ENCODE data around the gene ESPL1.

- TF ChIP-seq CTCF (IDR thresholded peaks at IDR 0.05) (no peak), EP300 (IDR thresholded peaks at IDR 0.05) (no peak), POLR2A (IDR thresholded peaks at IDR 0.05) (no peak)
Observed at GRCh38 chr12:53320352-53321195, 52.5 kb downstream of the ESPL1 start.

Data from gastroesophageal sphincter (tissue), 3 donors.